ENCODE results near the gene EFCAB8.

GRCh38 chr20:32907886-32908285 is 49.2 kb downstream of the EFCAB8 start:
- TF ChIP-seq MAX (IDR thresholded peaks at IDR 0.05) (no peak), EP300 (IDR thresholded peaks at IDR 0.05; ENCODE audit: borderline replicate concordance) (no peak), TEAD4 (IDR thresholded peaks at IDR 0.05) (no peak), TAF1 (IDR thresholded peaks at IDR 0.05; ENCODE audit: low read depth) (no peak), CREB1 (IDR thresholded peaks at IDR 0.05; ENCODE audit: low read depth) (no peak), EGR1 (IDR thresholded peaks at IDR 0.05) (no peak), YY1 (IDR thresholded peaks at IDR 0.05; ENCODE audit: low read depth) (no peak), USF1 (IDR thresholded peaks at IDR 0.05) (no peak), ZBTB7A (IDR thresholded peaks at IDR 0.05; ENCODE audit: low read depth) (no peak), RAD21 (IDR thresholded peaks at IDR 0.05; ENCODE audit: low read depth) (no peak), TCF12 (IDR thresholded peaks at IDR 0.05; ENCODE audit: low read depth) (no peak), CEBPB (IDR thresholded peaks at IDR 0.05) (no peak), NFIC (IDR thresholded peaks at IDR 0.05) (no peak)

Measured in Ishikawa (cell line).